Neural crest cell (in vitro differentiated cells): ENCODE data around the gene PMM2. TPM values are rescaled to one million over a fixed set of nuclear protein-coding genes. Genes with fewer than 3 reads are reported as not detected.

Source experiments
- DNase-seq: peaks from one replicate; pipeline ENCODE4 v3.0.0; 2021; ENCODE audit warnings: low read depth, mixed read lengths, low spot score
- H3K27ac Mint-ChIP-seq: one replicate; pipeline ENCODE4 v1.8.0; 2021; ENCODE audit warnings: mild to moderate bottlenecking, mixed read lengths; ENCODE audit not compliant: unreplicated experiment
- H3K27me3 Mint-ChIP-seq: 2 replicates; pipeline ENCODE4 v1.8.0; 2021; ENCODE audit warnings: low read depth, mild to moderate bottlenecking, mixed read lengths
- H3K36me3 Mint-ChIP-seq: 2 replicates; pipeline ENCODE4 v1.8.0; 2021; ENCODE audit warnings: low read depth, mild to moderate bottlenecking, mixed read lengths
- H3K4me1 Mint-ChIP-seq: 2 replicates; pipeline ENCODE4 v1.8.0; 2021; ENCODE audit warnings: mixed read lengths
- H3K4me3 Mint-ChIP-seq: one replicate; pipeline ENCODE4 v1.8.0; 2021; ENCODE audit warnings: mild to moderate bottlenecking, mixed read lengths
- H3K9me3 Mint-ChIP-seq: 2 replicates; pipeline ENCODE4 v1.8.0; 2021; ENCODE audit warnings: mixed read lengths
- CTCF ChIP-seq: fragments of 200-600 bp; sonication (generic); conservative IDR thresholded peaks from 2 replicates; pipeline ENCODE4 v1.5.0; 2021; ENCODE audit warnings: antibody characterized with exemption, mild to moderate bottlenecking
- total RNA-seq: library from RNA; stranded (reverse); gene quantifications from 2 replicates; pipeline ENCODE4 v1.2.1, GENCODE V29; 2021

Gene PMM2
- total RNA-seq, 1 donor from 2014 or later = 21.5 TPM

GRCh38 chr16:8763899-8764298, 33.7 kb upstream of the PMM2 start:
- peaks cover 26% of the 10 kb centered on the region for H3K4me1 Mint-ChIP-seq
- H3K27me3 Mint-ChIP-seq = no peaks in the 10 kb centered on the region
- H3K27ac Mint-ChIP-seq = peak overlapping the region; percentile 94
- H3K4me3 Mint-ChIP-seq = no peak overlapping the region
- TF ChIP-seq CTCF = no peak
- peaks cover 5% of the 10 kb centered on the region for H3K36me3 Mint-ChIP-seq
- no peak for DNase-seq
- no peaks in the 10 kb centered on the region for H3K9me3 Mint-ChIP-seq

GRCh38 chr16:8764525-8765250, 33.0 kb upstream of the PMM2 start:
- Mint-ChIP-seq H3K4me3 (no peak overlapping the region), H3K36me3 (peaks cover 5% of the 10 kb centered on the region), H3K27me3 (no peaks in the 10 kb centered on the region), H3K27ac (peak overlapping the region; percentile 45), H3K9me3 (no peaks in the 10 kb centered on the region), H3K4me1 (peaks cover 28% of the 10 kb centered on the region)
- DNase-seq = no peak
- no peak for TF ChIP-seq CTCF

GRCh38 chr16:8767176-8767575, 30.5 kb upstream of the PMM2 start:
- H3K4me1 Mint-ChIP-seq = peaks cover 28% of the 10 kb centered on the region
- H3K27ac Mint-ChIP-seq = no peak overlapping the region
- H3K9me3 Mint-ChIP-seq = no peaks in the 10 kb centered on the region
- no peaks in the 10 kb centered on the region for H3K27me3 Mint-ChIP-seq
- no peak for TF ChIP-seq CTCF
- DNase-seq = no peak
- H3K36me3 Mint-ChIP-seq = peaks cover 3% of the 10 kb centered on the region
- H3K4me3 Mint-ChIP-seq = no peak overlapping the region

- Mint-ChIP-seq H3K9me3 (no peaks in the 10 kb centered on the region), H3K36me3 (peaks cover 3% of the 10 kb centered on the region), H3K4me1 (peaks cover 25% of the 10 kb centered on the region), H3K27me3 (no peaks in the 10 kb centered on the region), H3K27ac (peak overlapping the region; percentile 94), H3K4me3 (peak overlapping the region; percentile 5)
- DNase-seq = no peak
- TF ChIP-seq CTCF = no peak
Measured at GRCh38 chr16:8768283-8768682, 29.4 kb upstream of the PMM2 start.

GRCh38 chr16:8768692-8769091, 28.9 kb upstream of the PMM2 start:
- no peaks in the 10 kb centered on the region for H3K27me3 Mint-ChIP-seq
- no peak for TF ChIP-seq CTCF
- peak; percentile 44 for DNase-seq

More at GRCh38 chr16:8768692-8769091, 28.9 kb upstream of the PMM2 start:
- Mint-ChIP-seq H3K4me1 (peaks cover 21% of the 10 kb centered on the region), H3K36me3 (peaks cover 3% of the 10 kb centered on the region), H3K27ac (peak overlapping the region; percentile 94), H3K4me3 (peak overlapping the region; percentile 5), H3K9me3 (no peaks in the 10 kb centered on the region)
